MCF 10A (cell line): ENCODE data around the gene NAA60. TPM values are rescaled to one million over a fixed set of nuclear protein-coding genes. Genes with fewer than 3 reads are reported as not detected.
"Not testable (repeated sequence)": the region's sequence is repeated elsewhere in the genome, so short reads cannot be mapped to it uniquely, and the experiment has no call there.

Experiments used
- BruUV-seq: library from RNA; stranded (reverse); fragments of 400-500 nt; replicated peaks from 2 replicates; lab custom pipeline; 2021; lab: Mats Ljungman, UMichigan
- CTCF ChIA-PET: fragments of 300-600 bp; sonication (Branson Sonifier 250); formaldehyde crosslinking; extraction: SDS; loops from one replicate; lab custom pipeline; 2021; ENCODE audit warnings: antibody characterized with exemption, inconsistent platforms; lab: Yijun Ruan, JAX
- POLR2A ChIA-PET: fragments of 300-600, 350-650 bp; sonication (Branson Sonifier 250); formaldehyde crosslinking; extraction: SDS; loops from one replicate; lab custom pipeline; 2020; ENCODE audit warnings: antibody characterized with exemption, inconsistent platforms; lab: Yijun Ruan, JAX
- DNase-seq: peaks from one replicate; pipeline ENCODE4 v3.0.0-alpha.2; 2018; ENCODE audit not compliant: unreplicated experiment
- H3K27ac Mint-ChIP-seq: one replicate; pipeline ENCODE4 v1.8.0; 2022; ENCODE audit warnings: mild to moderate bottlenecking, low read depth, mixed read lengths; ENCODE audit not compliant: unreplicated experiment
- H3K27me3 Mint-ChIP-seq: one replicate; pipeline ENCODE4 v1.8.0; 2022; ENCODE audit warnings: mixed read lengths; ENCODE audit not compliant: insufficient read depth, unreplicated experiment
- H3K36me3 Mint-ChIP-seq: one replicate; pipeline ENCODE4 v1.8.0; 2022; ENCODE audit warnings: mild to moderate bottlenecking, moderate library complexity, mixed read lengths; ENCODE audit not compliant: insufficient read depth, unreplicated experiment
- H3K4me1 Mint-ChIP-seq: one replicate; pipeline ENCODE4 v1.8.0; 2022; ENCODE audit warnings: mixed read lengths; ENCODE audit not compliant: insufficient read depth, unreplicated experiment
- H3K4me3 Mint-ChIP-seq: one replicate; pipeline ENCODE4 v1.8.0; 2022; ENCODE audit warnings: mild to moderate bottlenecking, moderate library complexity, mixed read lengths; ENCODE audit not compliant: unreplicated experiment
- H3K9me3 Mint-ChIP-seq: one replicate; pipeline ENCODE4 v1.8.0; 2022; ENCODE audit warnings: mixed read lengths; ENCODE audit not compliant: unreplicated experiment
- CTCF ChIP-seq: fragments of 200-600 bp; IDR thresholded peaks from one replicate; pipeline ENCODE4 v1.8.0; 2022; ENCODE audit warnings: antibody characterized with exemption, mild to moderate bottlenecking; ENCODE audit not compliant: unreplicated experiment
- intact Hi-C: fragments of 100-400 bp; cut with micrococcal nuclease; formaldehyde crosslinking; loops from 2 replicates; pipeline ENCODE4 v1.14.1; 2022
- total RNA-seq: library from RNA; stranded (reverse); gene quantifications from 2 replicates; pipeline ENCODE4 v1.2.3, GENCODE V29; 2022

NAA60 gene
- total RNA-seq, 1 experiment from 2014 or later: 38.6 TPM

DNA sequence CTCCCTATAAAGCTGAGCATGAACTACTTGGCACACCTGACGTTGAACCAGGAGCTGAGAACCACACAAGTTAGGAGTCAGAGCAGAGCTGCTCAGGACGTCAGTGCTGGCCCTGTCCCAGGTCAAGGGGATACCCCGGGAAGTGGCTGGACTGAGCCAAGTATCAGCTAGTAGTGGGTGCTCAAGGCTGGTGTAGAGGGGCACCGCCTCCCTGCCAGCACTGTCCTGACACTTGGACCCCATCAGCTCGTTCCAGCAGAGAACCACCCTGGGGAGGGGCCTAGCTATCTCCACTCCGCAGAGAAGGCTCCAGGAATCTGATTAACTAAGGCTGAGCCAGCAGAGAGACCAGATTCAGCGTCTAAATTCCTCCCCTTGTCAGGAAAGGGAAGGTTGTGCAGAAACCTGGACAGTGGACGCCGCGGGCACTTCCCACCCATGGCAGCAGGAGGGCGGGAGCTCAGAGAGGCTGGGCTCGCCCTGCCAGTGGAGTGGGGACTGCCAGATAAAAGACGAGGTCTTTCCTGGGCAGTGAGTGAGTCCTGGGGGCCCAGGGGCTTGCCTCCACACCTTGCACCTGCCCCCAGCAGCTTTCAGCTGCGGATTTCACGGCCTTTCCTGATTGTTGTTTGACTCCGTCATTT lies 30.8 kb downstream of the NAA60 start:
- H3K36me3 Mint-ChIP-seq: peaks cover 6% of the 10 kb centered on the region
- ChIA-PET CTCF (interaction anchor here (1.9 kb wide), 1 partner anchor 11 kb away, joined by 5 read pairs; no protein-coding TSS in a partner anchor), POLR2A (interaction anchor here (0.7 kb wide), 1 partner anchor 123 kb away, joined by 3 read pairs; no protein-coding TSS in a partner anchor)
- TF ChIP-seq CTCF: no peak
- H3K4me1 Mint-ChIP-seq: no peaks in the 10 kb centered on the region
- H3K4me3 Mint-ChIP-seq: no peak overlapping the region
- intact Hi-C loops: no loop called here
- BruUV-seq: no TSS peak
- no peaks in the 10 kb centered on the region for H3K27me3 Mint-ChIP-seq
- no peak overlapping the region for H3K27ac Mint-ChIP-seq
- DNase-seq: no peak
- no peaks in the 10 kb centered on the region for H3K9me3 Mint-ChIP-seq

- H3K4me1 Mint-ChIP-seq, BruUV-seq, DNase-seq, H3K9me3 Mint-ChIP-seq, H3K27me3 Mint-ChIP-seq, H3K4me3 Mint-ChIP-seq, H3K27ac Mint-ChIP-seq, intact Hi-C loops, POLR2A ChIA-PET, H3K36me3 Mint-ChIP-seq: not testable (repeated sequence)
- CTCF ChIA-PET: interaction anchor here (1.9 kb wide), 1 partner anchor 10 kb away, joined by 5 read pairs; no protein-coding TSS in a partner anchor
Measured at GRCh38 chr16:3474870-3475269, 31.4 kb downstream of the NAA60 start.

- BruUV-seq: no TSS peak
- no peaks in the 10 kb centered on the region for H3K9me3 Mint-ChIP-seq
- intact Hi-C loops: no loop called here
- no peaks in the 10 kb centered on the region for H3K27me3 Mint-ChIP-seq
- CTCF ChIA-PET: interaction anchor here (1.0 kb wide), 1 partner anchor 48 kb away, joined by 4 read pairs; no protein-coding TSS in a partner anchor
- H3K36me3 Mint-ChIP-seq: peaks cover 18% of the 10 kb centered on the region
- no peaks in the 10 kb centered on the region for H3K4me1 Mint-ChIP-seq
- no peak for TF ChIP-seq CTCF
- POLR2A ChIA-PET: no interaction called here
- no peak overlapping the region for H3K27ac Mint-ChIP-seq
- no peak for DNase-seq
- H3K4me3 Mint-ChIP-seq: no peak overlapping the region
Measured at GRCh38 chr16:3475604-3476375, 32.3 kb downstream of the NAA60 start.

DNA sequence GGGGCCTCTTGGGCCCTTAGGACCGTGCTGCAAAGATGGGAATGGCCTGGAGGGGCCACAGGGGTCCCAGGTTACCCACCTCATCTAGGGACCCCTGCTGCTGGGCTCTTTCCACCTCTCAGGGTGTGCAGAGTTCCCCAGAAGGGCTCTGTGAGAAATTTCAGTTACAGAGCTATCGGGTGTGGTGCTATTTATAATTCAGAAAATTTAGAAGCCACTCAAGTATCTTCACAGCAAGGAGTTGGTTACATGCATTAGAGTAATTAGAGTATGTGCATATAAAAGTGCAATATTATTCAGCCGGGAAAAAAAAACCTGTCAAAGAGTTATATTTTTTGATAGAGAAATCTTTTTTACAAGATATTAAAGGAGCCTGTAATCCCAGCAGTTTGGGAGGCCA lies 32.9 kb downstream of the NAA60 start:
- Mint-ChIP-seq H3K27ac (no peak overlapping the region), H3K27me3 (no peaks in the 10 kb centered on the region), H3K4me1 (no peaks in the 10 kb centered on the region), H3K4me3 (no peak overlapping the region), H3K36me3 (peaks cover 24% of the 10 kb centered on the region), H3K9me3 (no peaks in the 10 kb centered on the region)
- DNase-seq: no peak
- CTCF ChIA-PET: interaction anchor here (0.7 to 1.0 kb wide), 2 partner anchors 23 to 47 kb away, joined by 3 to 4 read pairs; no protein-coding TSS in a partner anchor
- POLR2A ChIA-PET: no interaction called here
- BruUV-seq: no TSS peak
- intact Hi-C loops: no loop called here
- TF ChIP-seq CTCF: no peak
